HG02885 (cell line): ENCODE data around the gene ADRA2C.

Source experiments
- ATAC-seq: cut with Tn5 transposase; IDR thresholded peaks from one replicate; pipeline ENCODE4 v1.9.1; 2021; ENCODE audit warnings: mild to moderate bottlenecking; ENCODE audit not compliant: unreplicated experiment, poor library complexity

ADRA2C gene

GRCh38 chr4:3773552-3774001 lies 7.4 kb downstream of the ADRA2C start:
- ATAC-seq, result no peak

- ATAC-seq, result no peak
Observed at GRCh38 chr4:3774253-3774883, 8.2 kb downstream of the ADRA2C start.

GRCh38 chr4:3775005-3775404 lies 8.8 kb downstream of the ADRA2C start:
- no peak for ATAC-seq

GRCh38 chr4:3775576-3775975 lies 9.4 kb downstream of the ADRA2C start:
- no peak for ATAC-seq

- ATAC-seq, result no peak
Observed at GRCh38 chr4:3776166-3777032, 10.2 kb downstream of the ADRA2C start.

GRCh38 chr4:3777033-3777390 lies 10.8 kb downstream of the ADRA2C start:
- no peak for ATAC-seq

- no peak for ATAC-seq
Observed at GRCh38 chr4:3777669-3778068, 11.5 kb downstream of the ADRA2C start.

- ATAC-seq, result no peak
Observed at GRCh38 chr4:3779509-3779908, 13.3 kb downstream of the ADRA2C start.

- ATAC-seq, result no peak
Observed at GRCh38 chr4:3780347-3781171, 14.4 kb downstream of the ADRA2C start.

GRCh38 chr4:3781193-3781886 lies 15.2 kb downstream of the ADRA2C start:
- no peak for ATAC-seq

- ATAC-seq, result no peak
Observed at GRCh38 chr4:3781997-3782930, 16.1 kb downstream of the ADRA2C start.

- ATAC-seq, result no peak
Observed at GRCh38 chr4:3783693-3784306, 17.6 kb downstream of the ADRA2C start.

GRCh38 chr4:3784454-3785291 lies 18.5 kb downstream of the ADRA2C start:
- no peak for ATAC-seq

GRCh38 chr4:3785292-3785565 lies 19.0 kb downstream of the ADRA2C start:
- no peak for ATAC-seq

- no peak for ATAC-seq
Observed at GRCh38 chr4:3786196-3786869, 20.1 kb downstream of the ADRA2C start.

- no peak for ATAC-seq
Observed at GRCh38 chr4:3787489-3788365, 21.5 kb downstream of the ADRA2C start.

- ATAC-seq, result no peak
Observed at GRCh38 chr4:3788366-3788660, 22.1 kb downstream of the ADRA2C start.
